HCT116 (cell line): Measurements from ENCODE around the gene OR6P1. TPM values are rescaled to one million over a fixed set of nuclear protein-coding genes. Genes with fewer than 3 reads are reported as not detected.

Experiments used
- ATAC-seq: fragments of 200-7000 bp; cut with Tn5 transposase; 2 replicates; pipeline ENCODE4 v1.9.1; 2020; ENCODE audit warnings: mild to moderate bottlenecking, moderate library complexity
- Bru-seq: library from RNA; stranded (reverse); fragments of 400-500 nt; gene quantifications from one replicate; lab custom pipeline; 2021; lab: Mats Ljungman, UMichigan
- BruChase-seq, 2 experiments: library from RNA; stranded (reverse); fragments of 400-500 nt; gene quantifications; one replicate each; lab custom pipeline; 2021; lab: Mats Ljungman, UMichigan
- BruUV-seq: library from RNA; stranded (reverse); fragments of 400-500 nt; replicated peaks from 2 replicates; lab custom pipeline; 2021; lab: Mats Ljungman, UMichigan
- CTCF ChIA-PET: fragments of 300-600 bp; sonication (Branson Sonifier 250); formaldehyde crosslinking; loops from one replicate; lab custom pipeline; 2021; ENCODE audit warnings: antibody characterized with exemption; lab: Charles Lee
- POLR2A ChIA-PET: fragments of 300-600, 350-600 bp; sonication (Branson Sonifier 250); formaldehyde crosslinking; loops from one replicate; lab custom pipeline; 2021; ENCODE audit warnings: antibody characterized with exemption; lab: Charles Lee
- RAD21 ChIA-PET, 2 experiments: fragments of 300-600 bp; sonication (Branson Sonifier 250); formaldehyde crosslinking; loops; one replicate each; lab custom pipeline; 2023; ENCODE audit warnings: low total read pairs in 2 of 2; ENCODE audit not compliant: uncharacterized antibody in 2 of 2, unreplicated experiment in 2 of 2, low non-redundant PET in 1 of 2; lab: Charles Lee
- DNase-seq: peaks from one replicate; pipeline ENCODE4 v3.0.0-alpha.2; 2010; ENCODE audit warnings: low read depth, low spot score
- H2AFZ ChIP-seq: fragments of 200-600 bp; shearing (Covaris generic), sonication (generic); 2 replicates; pipeline ENCODE4 v1.6.1; 2017; ENCODE audit warnings: low read depth, mixed run types, mixed read lengths, antibody characterized with exemption, low read length; ENCODE audit not compliant: poor library complexity, severe bottlenecking
- H3K27ac ChIP-seq: 2 replicates; pipeline ENCODE4 v1.5.1; 2012; ENCODE audit warnings: low read depth, low read length
- H3K27me3 ChIP-seq: fragments of 200-600 bp; sonication (generic); 2 replicates; pipeline ENCODE4 v1.6.1; 2016; ENCODE audit warnings: mixed run types, low read length, mixed read lengths; ENCODE audit not compliant: insufficient read depth
- H3K36me3 ChIP-seq, 2 experiments: fragments of 200-500 bp in 1 of 2; fragments of 200-600 bp in 1 of 2; sonication (Bioruptor generic) in 1 of 2; sonication (generic) in 1 of 2; 2 replicates each; pipeline versions ENCODE4 v1.5.1 to v1.6.1; 2014 to 2016; ENCODE audit warnings: low read length in 2 of 2, inconsistent platforms in 1 of 2, mixed read lengths in 1 of 2, mixed run types in 1 of 2; ENCODE audit not compliant: insufficient read depth in 2 of 2, control insufficient read depth in 1 of 2
- H3K4me1 ChIP-seq, 2 experiments: fragments of 200-600 bp in 1 of 2; sonication (generic) in 1 of 2; 2 replicates each; pipeline versions ENCODE4 v1.5.1 to v1.6.1; 2012 to 2017; ENCODE audit warnings: low read length in 2 of 2, inconsistent platforms in 1 of 2, mild to moderate bottlenecking in 1 of 2, mixed read lengths in 1 of 2, mixed run types in 1 of 2, moderate library complexity in 1 of 2; ENCODE audit not compliant: insufficient read depth in 2 of 2, control insufficient read depth in 1 of 2
- H3K4me2 ChIP-seq: fragments of 200-600 bp; sonication (generic); 2 replicates; pipeline ENCODE4 v1.6.1; 2017; ENCODE audit warnings: mixed run types, low read length, mixed read lengths
- H3K4me3 ChIP-seq, 2 experiments: fragments of 200-600 bp in 1 of 2; sonication (generic) in 1 of 2; replicated peaks in 1 of 2; 2 replicates each; pipeline ENCODE4 v1.5.1; 2011 to 2016; ENCODE audit warnings: low read length in 2 of 2, control low read depth in 1 of 2, low read depth in 1 of 2, mild to moderate bottlenecking in 1 of 2, mixed read lengths in 1 of 2, mixed run types in 1 of 2
- H3K79me2 ChIP-seq: fragments of 200-600 bp; sonication (generic); 2 replicates; pipeline ENCODE4 v1.6.1; 2017; ENCODE audit warnings: mild to moderate bottlenecking, mixed run types, low read length, moderate library complexity, mixed read lengths; ENCODE audit not compliant: insufficient read depth
- H3K9ac ChIP-seq: fragments of 200-600 bp; sonication (generic); 2 replicates; pipeline ENCODE4 v1.6.1; 2016; ENCODE audit warnings: low read length, mixed read lengths
- H3K9me2 ChIP-seq: fragments of 200-600 bp; sonication (generic), shearing (Covaris generic); 2 replicates; pipeline ENCODE4 v1.6.1; 2017; ENCODE audit warnings: mixed run types, mild to moderate bottlenecking, moderate library complexity; ENCODE audit not compliant: insufficient read depth
- H3K9me3 ChIP-seq, 2 experiments: fragments of 200-500 bp in 1 of 2; fragments of 200-600 bp in 1 of 2; sonication (Bioruptor generic) in 1 of 2; sonication (generic) in 1 of 2; 2 replicates each; pipeline ENCODE4 v1.6.1; 2014 to 2017; ENCODE audit warnings: low read length in 2 of 2, mixed read lengths in 2 of 2, inconsistent platforms in 1 of 2, low read depth in 1 of 2, mild to moderate bottlenecking in 1 of 2, mixed run types in 1 of 2, moderate library complexity in 1 of 2; ENCODE audit not compliant: control insufficient read depth in 1 of 2, insufficient read depth in 1 of 2
- H4K20me1 ChIP-seq: fragments of 200-600 bp; sonication (generic), shearing (Covaris generic); 2 replicates; pipeline ENCODE4 v1.6.1; 2017; ENCODE audit warnings: mixed run types, mild to moderate bottlenecking, moderate library complexity; ENCODE audit not compliant: insufficient read depth
- ATF3 ChIP-seq: IDR thresholded peaks from 2 replicates; pipeline ENCODE4 v1.6.1; 2012
- CEBPB ChIP-seq: IDR thresholded peaks from 2 replicates; pipeline ENCODE4 v1.6.1; 2012; ENCODE audit warnings: low read depth
- CTCF ChIP-seq, 3 experiments: fragments of 200-600 bp in 1 of 3; sonication (generic) in 1 of 3; IDR thresholded peaks in 2 of 3; conservative IDR thresholded peaks in 1 of 3; 2 replicates each; pipeline ENCODE4 v1.5.1; 2012 to 2017; ENCODE audit warnings: low read depth in 2 of 3, low read length in 2 of 3, antibody characterized with exemption in 1 of 3, borderline replicate concordance in 1 of 3, control low read depth in 1 of 3, mild to moderate bottlenecking in 1 of 3, mixed read lengths in 1 of 3, mixed run types in 1 of 3, moderate library complexity in 1 of 3; ENCODE audit not compliant: insufficient read depth in 1 of 3
- EZH2 ChIP-seq: fragments of 200-600 bp; sonication (generic); IDR thresholded peaks from 2 replicates; pipeline ENCODE4 v1.6.1; 2017; ENCODE audit warnings: antibody characterized with exemption, mixed run types
- EZH2phosphoT487 ChIP-seq: fragments of 200-600 bp; IDR thresholded peaks from 2 replicates; pipeline ENCODE4 v1.6.1; 2018; ENCODE audit warnings: antibody characterized with exemption, borderline replicate concordance
- JUND ChIP-seq: IDR thresholded peaks from 2 replicates; pipeline ENCODE4 v1.6.1; 2012
- MAX ChIP-seq: IDR thresholded peaks from 2 replicates; pipeline ENCODE4 v1.6.1; 2012
- POLR2A ChIP-seq: IDR thresholded peaks from 2 replicates; pipeline ENCODE4 v1.7.0; 2011; ENCODE audit warnings: borderline replicate concordance; ENCODE audit not compliant: insufficient read depth, insufficient read length; ENCODE audit errors: extremely low read depth
- REST ChIP-seq: IDR thresholded peaks from 2 replicates; pipeline ENCODE4 v1.6.1; 2012; ENCODE audit warnings: low read depth
- ZFX ChIP-seq: fragments of 450-650 bp; IDR thresholded peaks from 2 replicates; pipeline ENCODE4 v1.6.1; 2017
- intact Hi-C: fragments of 100-400 bp; cut with micrococcal nuclease; formaldehyde crosslinking; loops from 2 replicates; pipeline ENCODE4 v1.10.0; 2022
- long read RNA-seq: library from polyadenylated mRNA; unstranded; transcript quantifications from one replicate; pipeline ENCODE4 v2.0.0, GENCODE V29; 2021; ENCODE audit not compliant: unreplicated experiment
- polyA plus RNA-seq: library from polyadenylated mRNA; unstranded; fragments of >200 nt; gene quantifications from 2 replicates; pipeline ENCODE4 v1.2.1, GENCODE V29; 2012; ENCODE audit warnings: missing spikeins
- total RNA-seq: library from RNA; stranded (reverse); gene quantifications from one replicate; pipeline ENCODE4 v1.2.1, GENCODE V29; 2021; ENCODE audit not compliant: unreplicated experiment

OR6P1 gene
- not detected for total RNA-seq
- polyA plus RNA-seq, result not detected in 2 replicates
- not detected for Bru-seq, nascent RNA
- BruChase-seq, experiment 1, labeled RNA remaining after a 6-hour chase, result not detected
- not detected for BruChase-seq, experiment 2, labeled RNA remaining after a 2-hour chase
- long read RNA-seq, result 0 reads

- Histone ChIP-seq H3K27ac (no peak within 1 kb of the TSS), H3K4me3 (no peak within 1 kb of the TSS), H3K36me3 (no peaks in the 10 kb centered on the region), H2AFZ (no peak within 1 kb of the TSS), H3K9me3 (no peaks in the 10 kb centered on the region), H3K9ac (no peak within 1 kb of the TSS), H3K9me2 (no peaks in the 10 kb centered on the region), H3K27me3 (no peaks in the 10 kb centered on the region), H3K79me2 (no peaks in the 10 kb centered on the region), H3K4me2 (no peak within 1 kb of the TSS), H3K4me1 (no peaks in the 10 kb centered on the region), H4K20me1 (no peaks in the 10 kb centered on the region)
- ChIA-PET RAD21 (no interaction called here), POLR2A (no interaction called here), CTCF (no interaction called here)
- intact Hi-C loops, result no loop called here
- TF ChIP-seq CEBPB (no peak), REST (no peak), EZH2 (no peak), CTCF (IDR thresholded peaks at IDR 0.05 in 2 of 3, conservative IDR thresholded peaks at IDR 0.05 in 1 of 3; ENCODE audit: borderline replicate concordance in 1 of 3, insufficient read depth in 1 of 3, low read depth in 2 of 3, low read length in 2 of 3) (no peak), ATF3 (no peak), POLR2A (no peak), MAX (no peak), ZFX (no peak), JUND (no peak), EZH2phosphoT487 (no peak)
- DNase-seq (no peak), ATAC-seq (no peak)
- BruUV-seq, result no TSS peak
Observed at GRCh38 chr1:158570480-158570879, at the start of gene OR6P1. Gene OR6P1, minus strand, starts transcription at chr1:158570580. Its CDS starts 6,976 bp downstream, at chr1:158563604.
